Middle frontal gyrus (tissue), 1 donor: ENCODE data around the gene OIP5.
"Not testable (repeated sequence)": the region's sequence is repeated elsewhere in the genome, so short reads cannot be mapped to it uniquely, and the experiment has no call there.

Experiments
- DNase-seq: peaks from one replicate; pipeline ENCODE4 v3.0.0-alpha.2; 2015; ENCODE audit warnings: low spot score; ENCODE audit errors: extremely low spot score

Gene OIP5

DNA sequence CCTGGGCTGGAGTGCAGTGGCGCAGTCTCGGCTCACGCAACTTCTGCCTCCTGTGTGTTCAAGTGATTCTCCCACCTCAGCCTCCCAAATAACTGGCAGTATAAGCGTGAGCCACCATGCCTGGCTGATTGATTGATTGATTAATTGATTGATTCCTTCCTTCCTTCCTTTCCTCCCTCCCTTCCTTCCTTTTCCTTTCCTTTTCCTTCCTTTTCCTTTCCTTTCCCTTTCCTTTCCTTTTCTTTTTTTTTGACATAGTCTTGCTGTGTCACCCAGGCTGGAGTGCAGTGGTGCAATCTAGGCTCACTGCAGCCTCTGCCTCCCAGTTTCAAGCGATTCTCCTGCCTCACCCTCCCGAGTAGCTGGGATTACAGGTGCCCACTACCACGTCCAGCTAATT, 71.5 kb downstream of the OIP5 start:
- not testable (repeated sequence) for DNase-seq

DNA sequence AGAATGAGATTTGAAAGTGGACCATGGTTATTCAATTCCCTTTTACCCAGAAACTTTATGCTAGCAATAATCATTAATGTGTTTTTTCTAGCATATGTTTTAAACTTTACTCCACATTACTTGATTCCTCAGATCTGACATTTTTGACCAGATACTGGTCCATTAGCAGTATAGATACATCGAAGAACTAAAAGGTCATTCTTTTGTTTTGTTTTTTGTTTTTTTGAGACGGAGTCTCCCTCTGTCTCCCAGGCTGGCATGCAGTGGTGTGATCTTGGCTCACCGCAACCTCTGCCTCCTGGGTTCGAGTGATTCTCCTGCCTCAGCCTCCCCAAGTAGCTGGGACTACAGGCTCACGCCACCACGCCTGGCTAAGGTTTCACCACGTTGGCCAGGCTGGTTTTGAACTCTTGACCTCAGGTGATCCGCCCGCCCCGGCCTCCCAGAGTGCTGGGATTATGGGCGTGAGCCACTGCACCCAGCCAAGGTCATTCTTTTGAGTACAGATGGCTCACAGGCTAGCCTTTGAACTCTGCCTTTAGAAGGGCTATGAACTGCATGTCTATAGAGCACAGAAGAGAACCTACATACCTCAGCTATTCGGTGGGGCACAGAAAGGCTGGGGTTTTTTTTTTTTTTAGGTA, 72.7 kb downstream of the OIP5 start:
- no peak for DNase-seq
